ENCODE data around the gene AATK. TPM values are rescaled to one million over a fixed set of nuclear protein-coding genes. Genes with fewer than 3 reads are reported as not detected.

Gene AATK
- total RNA-seq, 1 experiment from 2014 or later = 4.4 TPM

- DNase-seq (ENCODE audit: low read depth, low spot score) (no peak), ATAC-seq (peak; percentile 42; the same call in 1 of the 2 replicates)
- Histone ChIP-seq H3K79me2 (ENCODE audit: insufficient read depth, low read length) (no peaks in the 10 kb centered on the region), H3K4me1 (ENCODE audit: control insufficient read depth in 1 of 2, insufficient read depth in 2 of 2, low read length in 2 of 2) (peaks cover 0 to 11% of the 10 kb centered on the region in 2 experiments; a peak in 2 of 4 replicates), H3K27ac (ENCODE audit: low read depth, low read length) (no peak overlapping the region), H3K9me2 (ENCODE audit: insufficient read depth) (no peaks in the 10 kb centered on the region), H3K4me3 (replicated peaks in 1 of 2; ENCODE audit: low read depth in 1 of 2, low read length in 2 of 2) (no peak overlapping the region), H3K9ac (ENCODE audit: low read length) (no peak overlapping the region), H3K4me2 (ENCODE audit: low read length) (no peak overlapping the region), H3K9me3 (ENCODE audit: control insufficient read depth in 1 of 2, insufficient read depth in 1 of 2, low read depth in 1 of 2, low read length in 2 of 2) (no peaks in the 10 kb centered on the region), H4K20me1 (ENCODE audit: insufficient read depth) (no peaks in the 10 kb centered on the region), H2AFZ (ENCODE audit: low read depth, low read length, poor library complexity, severe bottlenecking) (no peak overlapping the region), H3K36me3 (ENCODE audit: control insufficient read depth in 1 of 2, insufficient read depth in 2 of 2, low read length in 2 of 2) (no peaks in the 10 kb centered on the region), H3K27me3 (ENCODE audit: insufficient read depth, low read length) (no peaks in the 10 kb centered on the region)
- POLR2A ChIA-PET = no interaction called here
- TF ChIP-seq CTCF (IDR thresholded peaks at IDR 0.05 in 2 of 3, conservative IDR thresholded peaks at IDR 0.05 in 1 of 3; ENCODE audit: borderline replicate concordance in 1 of 3, insufficient read depth in 1 of 3, low read depth in 2 of 3, low read length in 2 of 3) (peak in 2 of 3 experiments; percentile 40 to 56; a peak in 4 of 6 replicates), POLR2AphosphoS5 (IDR thresholded peaks at IDR 0.05; ENCODE audit: low read depth, low read length) (no peak), EGR1 (IDR thresholded peaks at IDR 0.05; ENCODE audit: low read depth) (no peak)
- intact Hi-C loops (cut with micrococcal nuclease) = no loop called here
- RAD21 ChIA-PET (ENCODE audit: low non-redundant PET in 1 of 2, low total read pairs in 2 of 2, uncharacterized antibody in 2 of 2, unreplicated experiment in 2 of 2) = no interaction called here
- CTCF ChIA-PET = no interaction called here
- BruUV-seq (replicated peaks) = no TSS peak
Observed at GRCh38 chr17:81129289-81129688, 36.7 kb downstream of the AATK start.

GRCh38 chr17:81128774-81129173, 37.2 kb downstream of the AATK start:
- POLR2A ChIA-PET = no interaction called here
- TF ChIP-seq CEBPB (IDR thresholded peaks at IDR 0.05; ENCODE audit: low read depth) (no peak), REST (IDR thresholded peaks at IDR 0.05; ENCODE audit: low read depth) (no peak), EZH2phosphoT487 (IDR thresholded peaks at IDR 0.05; ENCODE audit: borderline replicate concordance) (no peak), CTCF (IDR thresholded peaks at IDR 0.05 in 2 of 3, conservative IDR thresholded peaks at IDR 0.05 in 1 of 3; ENCODE audit: borderline replicate concordance in 1 of 3, insufficient read depth in 1 of 3, low read depth in 2 of 3, low read length in 2 of 3) (no peak), POLR2AphosphoS5 (IDR thresholded peaks at IDR 0.05; ENCODE audit: low read depth, low read length) (no peak), CBX3 (IDR thresholded peaks at IDR 0.05; ENCODE audit: low read depth) (no peak), ZFX (IDR thresholded peaks at IDR 0.05) (no peak), SP1 (IDR thresholded peaks at IDR 0.05; ENCODE audit: low read depth) (no peak), FOSL1 (IDR thresholded peaks at IDR 0.05; ENCODE audit: low read depth) (no peak), SIN3A (IDR thresholded peaks at IDR 0.05; ENCODE audit: low read depth) (no peak)
- TF ChIP-seq, protein P1, sequence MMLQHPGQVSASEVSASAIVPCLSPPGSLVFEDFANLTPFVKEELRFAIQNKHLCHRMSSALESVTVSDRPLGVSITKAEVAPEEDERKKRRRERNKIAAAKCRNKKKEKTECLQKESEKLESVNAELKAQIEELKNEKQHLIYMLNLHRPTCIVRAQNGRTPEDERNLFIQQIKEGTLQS (IDR thresholded peaks at IDR 0.05) = no peak

More at GRCh38 chr17:81128774-81129173, 37.2 kb downstream of the AATK start:
- no peaks in the 10 kb centered on the region for H3K27me3 ChIP-seq (ENCODE audit: insufficient read depth, low read length)
- H3K36me3 ChIP-seq (ENCODE audit: control insufficient read depth in 1 of 2, insufficient read depth in 2 of 2, low read length in 2 of 2) = no peaks in the 10 kb centered on the region
- no peaks in the 10 kb centered on the region for H3K79me2 ChIP-seq (ENCODE audit: insufficient read depth, low read length)
- no TSS peak for BruUV-seq (replicated peaks)
- intact Hi-C loops (cut with micrococcal nuclease) = no loop called here
- H2AFZ ChIP-seq (ENCODE audit: low read depth, low read length, poor library complexity, severe bottlenecking) = no peak overlapping the region
- H3K4me3 ChIP-seq (replicated peaks in 1 of 2; ENCODE audit: low read depth in 1 of 2, low read length in 2 of 2) = no peak overlapping the region
- H3K9ac ChIP-seq (ENCODE audit: low read length) = no peak overlapping the region
- ChIA-PET RAD21 (ENCODE audit: low non-redundant PET in 1 of 2, low total read pairs in 2 of 2, uncharacterized antibody in 2 of 2, unreplicated experiment in 2 of 2) (no interaction called here), CTCF (no interaction called here)
- no peaks in the 10 kb centered on the region for H3K9me3 ChIP-seq (ENCODE audit: control insufficient read depth in 1 of 2, insufficient read depth in 1 of 2, low read depth in 1 of 2, low read length in 2 of 2)
- H3K4me2 ChIP-seq (ENCODE audit: low read length) = no peak overlapping the region
- peaks cover 0 to 11% of the 10 kb centered on the region in 2 experiments; a peak in 2 of 4 replicates for H3K4me1 ChIP-seq (ENCODE audit: control insufficient read depth in 1 of 2, insufficient read depth in 2 of 2, low read length in 2 of 2)
- H3K9me2 ChIP-seq (ENCODE audit: insufficient read depth) = no peaks in the 10 kb centered on the region
- DNase-seq (ENCODE audit: low read depth, low spot score) = no peak
- no peak overlapping the region for H3K27ac ChIP-seq (ENCODE audit: low read depth, low read length)
- H4K20me1 ChIP-seq (ENCODE audit: insufficient read depth) = no peaks in the 10 kb centered on the region
- no peak for ATAC-seq

Data from HCT116 (cell line).